ENCODE results near the gene THSD7A. TPM values are rescaled to one million over a fixed set of nuclear protein-coding genes. Genes with fewer than 3 reads are reported as not detected.
A peak's percentile ranks its signal among the peaks of the same experiment; 100 is the strongest.

THSD7A gene
- total RNA-seq, 3 donors from 2014 or later, result 4.0 to 6.9 (median 4.4) TPM

DNA sequence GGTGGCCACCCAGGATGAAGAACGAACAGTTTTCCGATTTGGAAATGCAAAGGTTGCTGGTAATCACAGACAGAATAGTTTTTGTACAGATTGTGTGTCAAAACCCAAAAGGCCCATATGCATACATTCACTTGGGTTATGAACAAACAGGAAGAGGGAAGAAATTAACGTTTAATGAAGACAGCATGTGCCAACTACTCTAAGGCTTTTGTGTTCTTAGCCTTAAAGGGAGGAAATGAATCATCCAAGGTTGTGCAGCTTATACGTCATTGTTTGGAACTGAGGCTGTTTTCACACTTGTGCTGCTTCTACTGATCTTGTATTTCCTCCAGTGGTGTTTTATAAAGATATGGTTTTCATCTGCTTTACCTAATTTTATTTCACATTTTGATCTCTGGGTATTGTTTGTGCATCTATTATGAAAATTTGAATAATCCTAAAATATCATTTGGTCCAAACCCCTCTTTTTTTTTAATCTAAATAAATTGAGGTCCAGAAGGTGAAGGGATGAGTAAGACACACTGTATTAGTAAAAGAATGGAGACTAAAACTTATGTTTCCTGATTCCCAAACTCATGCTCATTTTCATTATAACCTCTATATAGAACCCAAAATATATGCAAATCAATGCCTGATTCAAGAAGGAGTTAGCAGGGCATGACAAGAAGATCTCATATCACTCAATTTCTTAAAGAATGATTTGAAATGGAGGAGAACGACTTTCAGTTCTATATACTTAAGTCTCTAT is 373.1 kb downstream of the THSD7A start:
- no peaks in the 10 kb centered on the region for H3K36me3 ChIP-seq
- H3K4me1 ChIP-seq, result no peaks in the 10 kb centered on the region
- TF ChIP-seq, protein P1, sequence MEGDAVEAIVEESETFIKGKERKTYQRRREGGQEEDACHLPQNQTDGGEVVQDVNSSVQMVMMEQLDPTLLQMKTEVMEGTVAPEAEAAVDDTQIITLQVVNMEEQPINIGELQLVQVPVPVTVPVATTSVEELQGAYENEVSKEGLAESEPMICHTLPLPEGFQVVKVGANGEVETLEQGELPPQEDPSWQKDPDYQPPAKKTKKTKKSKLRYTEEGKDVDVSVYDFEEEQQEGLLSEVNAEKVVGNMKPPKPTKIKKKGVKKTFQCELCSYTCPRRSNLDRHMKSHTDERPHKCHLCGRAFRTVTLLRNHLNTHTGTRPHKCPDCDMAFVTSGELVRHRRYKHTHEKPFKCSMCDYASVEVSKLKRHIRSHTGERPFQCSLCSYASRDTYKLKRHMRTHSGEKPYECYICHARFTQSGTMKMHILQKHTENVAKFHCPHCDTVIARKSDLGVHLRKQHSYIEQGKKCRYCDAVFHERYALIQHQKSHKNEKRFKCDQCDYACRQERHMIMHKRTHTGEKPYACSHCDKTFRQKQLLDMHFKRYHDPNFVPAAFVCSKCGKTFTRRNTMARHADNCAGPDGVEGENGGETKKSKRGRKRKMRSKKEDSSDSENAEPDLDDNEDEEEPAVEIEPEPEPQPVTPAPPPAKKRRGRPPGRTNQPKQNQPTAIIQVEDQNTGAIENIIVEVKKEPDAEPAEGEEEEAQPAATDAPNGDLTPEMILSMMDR (IDR thresholded peaks at IDR 0.05), result no peak
- TF ChIP-seq POLR2A (IDR thresholded peaks at IDR 0.05) (no peak), POLR2AphosphoS5 (IDR thresholded peaks at IDR 0.05) (no peak)
- H3K27ac ChIP-seq, result peak overlapping the region in 1 of 2 donors; percentile 56
- DNase-seq (ENCODE audit: low spot score in 2 of 2), result no peak
- intact Hi-C loops (cut with DNase I; ENCODE audit: low total_unique reads), result no loop called here
- H3K9me3 ChIP-seq, result no peaks in the 10 kb centered on the region
- H3K27me3 ChIP-seq, result no peaks in the 10 kb centered on the region
- H3K4me3 ChIP-seq, result no peak overlapping the region

- Histone ChIP-seq H3K4me1 (no peaks in the 10 kb centered on the region), H3K9me3 (no peaks in the 10 kb centered on the region), H3K4me3 (no peak overlapping the region), H3K27ac (no peak overlapping the region), H3K27me3 (no peaks in the 10 kb centered on the region), H3K36me3 (no peaks in the 10 kb centered on the region)
- DNase-seq (ENCODE audit: low spot score in 2 of 2), result no peak
- intact Hi-C loops (cut with DNase I; ENCODE audit: low total_unique reads), result no loop called here
- TF ChIP-seq, protein P1 (IDR thresholded peaks at IDR 0.05), result no peak
- TF ChIP-seq POLR2AphosphoS5 (IDR thresholded peaks at IDR 0.05), result no peak
- TF ChIP-seq POLR2A (IDR thresholded peaks at IDR 0.05), result no peak
Measured at GRCh38 chr7:11457419-11457818, 374.6 kb downstream of the THSD7A start.

GRCh38 chr7:11456574-11456973 is 375.4 kb downstream of the THSD7A start:
- no peaks in the 10 kb centered on the region for H3K9me3 ChIP-seq
- H3K4me3 ChIP-seq, result no peak overlapping the region
- DNase-seq (ENCODE audit: low spot score in 2 of 2), result no peak
- no peaks in the 10 kb centered on the region for H3K27me3 ChIP-seq
- intact Hi-C loops (cut with DNase I; ENCODE audit: low total_unique reads), result no loop called here
- no peak overlapping the region for H3K27ac ChIP-seq
- H3K4me1 ChIP-seq, result no peaks in the 10 kb centered on the region
- TF ChIP-seq, protein P1 (IDR thresholded peaks at IDR 0.05), result no peak
- TF ChIP-seq POLR2AphosphoS5 (IDR thresholded peaks at IDR 0.05) (no peak), POLR2A (IDR thresholded peaks at IDR 0.05) (no peak)
- H3K36me3 ChIP-seq, result no peaks in the 10 kb centered on the region

DNA sequence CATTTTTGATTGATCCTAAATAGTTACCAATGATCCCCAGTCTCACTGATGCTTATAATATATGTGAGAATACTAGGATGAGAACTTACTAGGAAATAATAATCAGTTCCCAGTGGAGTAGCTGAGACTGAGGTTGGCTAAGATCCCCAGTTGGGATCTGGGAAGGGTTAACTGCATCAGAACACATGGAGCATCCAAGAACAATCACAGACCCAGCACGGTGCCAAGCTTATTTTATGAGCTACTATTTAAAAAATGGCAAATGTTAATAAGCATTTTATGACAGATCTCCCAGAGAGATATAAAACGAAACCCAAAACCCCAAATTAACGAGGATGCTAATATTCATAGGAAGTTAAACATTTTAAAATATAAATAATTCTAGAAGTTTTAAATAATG is 379.5 kb downstream of the THSD7A start:
- Histone ChIP-seq H3K27me3 (no peaks in the 10 kb centered on the region), H3K9me3 (no peaks in the 10 kb centered on the region), H3K27ac (no peak overlapping the region), H3K4me3 (no peak overlapping the region), H3K36me3 (no peaks in the 10 kb centered on the region), H3K4me1 (no peaks in the 10 kb centered on the region)
- no peak for DNase-seq (ENCODE audit: low spot score in 2 of 2)
- intact Hi-C loops (cut with DNase I; ENCODE audit: low total_unique reads), result no loop called here
- no peak for TF ChIP-seq POLR2AphosphoS5 (IDR thresholded peaks at IDR 0.05)
- no peak for TF ChIP-seq POLR2A (IDR thresholded peaks at IDR 0.05)
- TF ChIP-seq, protein P1 (IDR thresholded peaks at IDR 0.05), result no peak

DNA sequence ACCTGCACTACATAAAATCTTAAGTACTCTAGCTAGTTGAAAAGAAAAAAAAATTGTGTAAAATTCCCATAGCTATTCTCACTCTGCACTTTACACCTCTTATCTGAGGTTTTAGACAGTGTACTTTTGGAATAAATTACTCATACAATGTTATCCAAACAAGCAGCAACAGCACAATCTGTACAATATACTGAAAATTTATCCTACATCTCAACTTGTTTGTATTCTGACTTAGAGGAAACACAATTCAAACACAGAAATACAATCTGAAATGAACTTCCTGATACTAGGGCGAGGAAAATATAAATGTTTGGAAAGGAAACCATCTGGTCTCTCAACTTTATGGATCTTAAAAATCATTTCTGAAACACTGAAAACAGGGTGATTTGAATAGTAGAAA is 381.7 kb downstream of the THSD7A start:
- Histone ChIP-seq H3K9me3 (no peaks in the 10 kb centered on the region), H3K36me3 (no peaks in the 10 kb centered on the region), H3K4me1 (no peaks in the 10 kb centered on the region), H3K27me3 (no peaks in the 10 kb centered on the region), H3K27ac (no peak overlapping the region), H3K4me3 (no peak overlapping the region)
- no peak for DNase-seq (ENCODE audit: low spot score in 2 of 2)
- TF ChIP-seq POLR2A (IDR thresholded peaks at IDR 0.05) (no peak), POLR2AphosphoS5 (IDR thresholded peaks at IDR 0.05) (no peak)
- TF ChIP-seq, protein P1 (IDR thresholded peaks at IDR 0.05), result no peak
- intact Hi-C loops (cut with DNase I; ENCODE audit: low total_unique reads), result no loop called here

Data from breast epithelium (tissue), 4 donors.